Left ventricle myocardium inferior (tissue), 1 donor: Measurements from ENCODE around the gene RSPH9. TPM values are rescaled to one million over a fixed set of nuclear protein-coding genes. Genes with fewer than 3 reads are reported as not detected.
A peak's percentile ranks its signal among the peaks of the same experiment; 100 is the strongest.

Source experiments
- DNase-seq: peaks from one replicate; pipeline ENCODE4 v3.0.0-alpha.2; 2020
- H3K27ac ChIP-seq: fragments of 200-600 bp; replicated peaks from 2 replicates; pipeline ENCODE4 v1.8.0; 2021
- H3K27me3 ChIP-seq: fragments of 200-600 bp; 2 replicates; pipeline ENCODE4 v1.8.0; 2021; ENCODE audit warnings: low read depth
- H3K36me3 ChIP-seq: fragments of 200-600 bp; 2 replicates; pipeline ENCODE4 v1.8.0; 2021
- H3K4me1 ChIP-seq: fragments of 200-600 bp; 2 replicates; pipeline ENCODE4 v1.8.0; 2021
- H3K4me3 ChIP-seq: fragments of 200-600 bp; 2 replicates; pipeline ENCODE4 v1.8.0; 2021; ENCODE audit warnings: mild to moderate bottlenecking, moderate library complexity
- H3K9me3 ChIP-seq: fragments of 200-600 bp; replicated peaks from 2 replicates; pipeline ENCODE4 v1.8.0; 2021
- CTCF ChIP-seq: fragments of 200-600 bp; IDR thresholded peaks from 2 replicates; pipeline ENCODE4 v1.8.0; 2021; ENCODE audit warnings: antibody characterized with exemption, mild to moderate bottlenecking, borderline replicate concordance
- intact Hi-C: fragments of 100-400 bp; cut with micrococcal nuclease; formaldehyde crosslinking; loops from one replicate; pipeline ENCODE4 v1.11.0; 2022
- long read RNA-seq: library from polyadenylated mRNA; unstranded; transcript quantifications from one replicate; pipeline ENCODE4 v2.0.0, GENCODE V29; 2021
- total RNA-seq: library from RNA; stranded (reverse); fragmentation: NEBNext Ultra II Directional; extraction: Animal tissue kit (Norgen Biotek cat#: 25700); gene quantifications from one replicate; pipeline ENCODE4 v1.2.1, GENCODE V29; 2021
- donor health status: DM: no; HTN: yes; CAD: no; lungs with severe emphysema.

The RSPH9 gene, protein sequence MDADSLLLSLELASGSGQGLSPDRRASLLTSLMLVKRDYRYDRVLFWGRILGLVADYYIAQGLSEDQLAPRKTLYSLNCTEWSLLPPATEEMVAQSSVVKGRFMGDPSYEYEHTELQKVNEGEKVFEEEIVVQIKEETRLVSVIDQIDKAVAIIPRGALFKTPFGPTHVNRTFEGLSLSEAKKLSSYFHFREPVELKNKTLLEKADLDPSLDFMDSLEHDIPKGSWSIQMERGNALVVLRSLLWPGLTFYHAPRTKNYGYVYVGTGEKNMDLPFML
- 0.08 TPM for total RNA-seq
- long read RNA-seq, result 0 reads

DNA sequence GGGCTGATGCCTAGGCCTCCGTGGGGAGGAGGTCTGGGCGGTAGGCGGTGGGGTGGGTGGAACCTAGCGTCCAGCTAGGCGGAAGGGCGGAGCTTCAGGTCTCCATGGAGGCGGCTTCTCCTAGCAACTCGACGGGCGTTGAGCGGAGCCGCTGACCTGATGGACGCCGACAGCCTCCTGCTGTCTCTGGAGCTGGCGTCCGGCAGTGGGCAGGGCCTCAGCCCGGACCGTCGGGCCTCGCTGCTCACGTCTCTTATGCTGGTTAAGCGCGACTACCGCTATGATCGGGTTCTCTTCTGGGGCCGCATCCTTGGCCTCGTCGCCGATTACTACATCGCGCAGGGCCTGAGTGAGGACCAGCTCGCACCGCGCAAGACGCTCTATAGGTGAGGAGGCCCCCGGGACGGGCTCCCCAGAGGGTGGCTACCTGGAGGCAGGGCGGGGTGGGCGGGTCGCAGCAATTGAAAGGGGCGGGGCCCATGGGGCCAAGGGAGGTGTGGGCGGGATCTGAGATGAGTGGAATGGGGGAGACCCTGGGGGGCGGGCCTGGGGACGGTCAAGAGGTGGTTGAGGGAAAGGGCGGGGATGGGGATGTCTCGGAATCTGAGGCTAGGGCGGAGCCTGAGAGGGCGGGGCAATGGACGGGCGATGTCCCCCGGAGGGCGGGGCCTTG, at the start of gene RSPH9:
TSS of gene RSPH9 (plus strand) at position 97 of the 673 bp plus-strand sequence. CDS start at position 160, 63 bp downstream.
- Histone ChIP-seq H3K4me1 (peaks cover 28% of the 10 kb centered on the region), H3K27ac (peak within 1 kb of the TSS; percentile 65), H3K27me3 (no peaks in the 10 kb centered on the region), H3K36me3 (peaks cover 25% of the 10 kb centered on the region), H3K9me3 (no peaks in the 10 kb centered on the region), H3K4me3 (peak within 1 kb of the TSS; percentile 67)
- no peak for TF ChIP-seq CTCF
- intact Hi-C loops, result no loop called here
- DNase-seq, result peak; percentile 75

DNA sequence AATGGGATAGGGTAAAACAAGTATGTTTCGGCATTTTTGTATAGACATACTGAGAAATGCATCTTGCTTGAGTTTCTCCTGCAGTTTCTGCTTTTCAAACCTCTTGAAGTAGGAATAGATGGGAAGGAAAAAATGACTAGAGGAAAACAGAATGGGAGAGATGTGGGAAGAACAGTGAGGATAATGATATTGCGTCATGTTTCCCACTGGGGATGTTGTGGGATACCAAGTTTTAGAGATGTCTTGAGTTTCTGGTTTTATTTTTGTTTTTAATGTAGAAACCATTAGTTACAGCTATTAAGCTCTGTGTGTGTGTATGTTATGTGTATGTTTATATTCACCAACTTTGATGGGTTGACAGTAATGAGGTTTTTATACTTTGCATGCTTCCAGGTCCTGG, 44.2 kb upstream of the RSPH9 start:
- Histone ChIP-seq H3K4me3 (no peak overlapping the region), H3K4me1 (no peaks in the 10 kb centered on the region), H3K27me3 (no peaks in the 10 kb centered on the region), H3K27ac (no peak overlapping the region), H3K9me3 (no peaks in the 10 kb centered on the region), H3K36me3 (peaks cover 62% of the 10 kb centered on the region)
- intact Hi-C loops, result loop anchor here (10.0 kb wide), 1 partner anchor 474 kb away; no protein-coding TSS in a partner anchor
- TF ChIP-seq CTCF, result no peak
- no peak for DNase-seq

DNA sequence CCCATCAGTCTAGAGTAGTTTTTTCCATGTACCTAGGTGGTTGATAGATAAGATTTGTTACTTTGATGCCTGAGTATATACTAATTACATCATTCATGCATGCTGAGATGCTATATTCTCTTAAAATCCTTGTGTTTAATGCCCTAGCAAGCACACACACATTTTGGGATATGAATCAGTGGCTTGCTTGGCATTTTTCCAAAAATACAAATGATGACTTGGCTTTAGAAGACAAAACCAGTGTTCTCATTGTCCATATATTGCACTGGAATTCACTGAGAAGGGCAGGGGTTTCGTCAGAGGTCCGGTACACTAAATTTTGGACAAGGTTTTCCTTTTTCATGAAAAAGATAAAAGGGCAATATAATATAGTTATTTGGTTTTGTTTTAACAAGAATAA, 40.7 kb upstream of the RSPH9 start:
- Histone ChIP-seq H3K36me3 (peaks cover 61% of the 10 kb centered on the region), H3K27ac (no peak overlapping the region), H3K9me3 (no peaks in the 10 kb centered on the region), H3K4me3 (no peak overlapping the region), H3K27me3 (no peaks in the 10 kb centered on the region), H3K4me1 (peaks cover 7% of the 10 kb centered on the region)
- intact Hi-C loops, result loop anchor here (10.0 kb wide), 1 partner anchor 471 kb away; no protein-coding TSS in a partner anchor
- TF ChIP-seq CTCF, result no peak
- DNase-seq, result no peak

DNA sequence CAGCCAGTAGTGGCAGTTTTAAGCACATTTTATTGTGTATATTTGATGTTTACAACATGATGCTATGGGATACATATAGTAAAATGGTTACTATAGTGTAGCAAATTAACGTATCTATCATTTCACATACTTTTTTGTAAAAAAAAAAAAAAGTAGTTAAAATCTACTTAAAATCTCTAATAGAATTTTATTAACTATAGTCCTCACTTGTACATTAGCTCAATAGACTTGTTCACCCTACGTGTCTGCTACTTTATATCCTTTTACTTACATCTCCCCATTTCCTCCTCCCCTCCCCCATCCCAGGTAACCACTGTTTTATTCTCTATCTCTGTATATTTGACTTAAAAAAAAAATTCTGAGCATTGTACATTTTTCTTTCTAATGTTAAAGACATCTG, 38.8 kb upstream of the RSPH9 start:
- TF ChIP-seq CTCF, result no peak
- Histone ChIP-seq H3K9me3 (no peaks in the 10 kb centered on the region), H3K27ac (no peak overlapping the region), H3K4me1 (peaks cover 7% of the 10 kb centered on the region), H3K27me3 (no peaks in the 10 kb centered on the region), H3K4me3 (no peak overlapping the region), H3K36me3 (peaks cover 72% of the 10 kb centered on the region)
- intact Hi-C loops, result loop anchor here (10.0 kb wide), 1 partner anchor 469 kb away; no protein-coding TSS in a partner anchor
- no peak for DNase-seq

DNA sequence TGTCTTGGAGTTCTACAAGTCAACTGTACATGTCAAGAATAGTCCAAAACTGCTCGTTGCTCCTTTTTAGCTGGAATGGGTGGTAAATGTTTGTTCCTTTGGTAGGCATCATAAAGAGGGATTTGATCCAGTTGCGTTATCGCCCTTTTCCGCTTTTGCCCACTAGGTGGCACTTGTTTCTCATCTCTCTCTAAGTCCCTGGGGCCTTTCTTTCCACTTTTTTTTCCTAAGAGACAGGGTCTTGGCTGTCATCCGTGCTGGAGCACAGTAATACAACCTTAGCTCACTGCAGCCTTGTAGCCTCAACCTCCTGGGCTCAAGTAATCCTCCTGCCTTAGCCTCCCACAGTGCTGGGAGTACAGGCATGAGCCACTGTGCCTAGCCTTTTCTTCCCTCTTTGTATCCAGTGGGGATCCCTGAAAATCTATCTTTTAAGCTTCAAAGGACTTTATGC, 36.5 kb upstream of the RSPH9 start:
- Histone ChIP-seq H3K36me3 (peaks cover 65% of the 10 kb centered on the region), H3K27ac (no peak overlapping the region), H3K4me1 (peaks cover 7% of the 10 kb centered on the region), H3K4me3 (no peak overlapping the region), H3K27me3 (no peaks in the 10 kb centered on the region), H3K9me3 (no peaks in the 10 kb centered on the region)
- intact Hi-C loops, result loop anchor here (10.0 kb wide), 1 partner anchor 466 kb away; no protein-coding TSS in a partner anchor
- TF ChIP-seq CTCF, result peak; percentile 83
- DNase-seq, result peak; percentile 36
